ENCODE results near the gene LITAF.

- TF ChIP-seq CTCF (IDR thresholded peaks at IDR 0.05) (no peak), POLR2A (IDR thresholded peaks at IDR 0.05) (no peak), POLR2AphosphoS5 (IDR thresholded peaks at IDR 0.05) (no peak)
These were observed 35.8 kb downstream of the LITAF start for GRCh38 chr16:11550791-11551498.
